ENCODE results near the gene TMEM214.

Gene TMEM214

DNA sequence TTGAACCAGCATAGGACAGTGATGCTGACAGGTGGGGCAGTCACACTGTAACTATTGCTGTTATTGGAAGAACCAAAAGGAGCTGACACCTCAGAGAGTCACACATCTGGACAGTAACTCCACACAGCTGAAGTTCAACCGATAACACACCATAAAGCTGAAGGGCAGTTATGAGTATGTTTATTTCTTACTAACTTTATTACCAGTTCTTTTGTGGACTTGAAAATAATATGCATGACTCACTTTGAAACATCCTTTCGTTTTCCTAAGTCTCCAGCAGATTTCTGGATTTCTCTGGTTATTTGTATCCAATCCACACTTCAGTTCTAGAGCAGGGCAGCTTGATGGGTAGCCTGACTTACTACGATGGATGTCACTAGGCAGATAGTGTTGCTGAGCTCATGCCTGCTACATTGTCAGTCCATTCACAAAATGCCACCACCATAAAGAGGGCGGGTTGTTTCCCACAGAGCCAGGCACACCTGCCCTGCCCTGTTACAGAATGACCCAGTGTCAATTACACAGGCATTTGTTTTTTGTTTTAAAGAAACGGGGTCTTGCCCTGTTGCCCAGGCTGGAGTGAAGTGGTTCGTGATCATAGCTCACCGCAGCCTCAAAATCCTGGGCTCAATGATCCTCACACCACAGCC lies 10.3 kb downstream of the TMEM214 start:
- Histone ChIP-seq H3K36me3 (ENCODE audit: insufficient read depth, low read length) (peaks cover 34% of the 10 kb centered on the region), H3K4me3 (ENCODE audit: low read depth in 1 of 2, low read length in 2 of 2) (no peak overlapping the region), H3K27me3 (ENCODE audit: control insufficient read depth in 1 of 2, insufficient read depth in 2 of 2, low read length in 2 of 2) (no peaks in the 10 kb centered on the region), H3K27ac (ENCODE audit: low read depth, low read length) (no peak overlapping the region), H3K4me1 (ENCODE audit: insufficient read depth, low read length) (peaks cover 12% of the 10 kb centered on the region), H3K9ac (ENCODE audit: low read length) (no peak overlapping the region), H3K9me3 (ENCODE audit: low read length) (no peaks in the 10 kb centered on the region)

DNA sequence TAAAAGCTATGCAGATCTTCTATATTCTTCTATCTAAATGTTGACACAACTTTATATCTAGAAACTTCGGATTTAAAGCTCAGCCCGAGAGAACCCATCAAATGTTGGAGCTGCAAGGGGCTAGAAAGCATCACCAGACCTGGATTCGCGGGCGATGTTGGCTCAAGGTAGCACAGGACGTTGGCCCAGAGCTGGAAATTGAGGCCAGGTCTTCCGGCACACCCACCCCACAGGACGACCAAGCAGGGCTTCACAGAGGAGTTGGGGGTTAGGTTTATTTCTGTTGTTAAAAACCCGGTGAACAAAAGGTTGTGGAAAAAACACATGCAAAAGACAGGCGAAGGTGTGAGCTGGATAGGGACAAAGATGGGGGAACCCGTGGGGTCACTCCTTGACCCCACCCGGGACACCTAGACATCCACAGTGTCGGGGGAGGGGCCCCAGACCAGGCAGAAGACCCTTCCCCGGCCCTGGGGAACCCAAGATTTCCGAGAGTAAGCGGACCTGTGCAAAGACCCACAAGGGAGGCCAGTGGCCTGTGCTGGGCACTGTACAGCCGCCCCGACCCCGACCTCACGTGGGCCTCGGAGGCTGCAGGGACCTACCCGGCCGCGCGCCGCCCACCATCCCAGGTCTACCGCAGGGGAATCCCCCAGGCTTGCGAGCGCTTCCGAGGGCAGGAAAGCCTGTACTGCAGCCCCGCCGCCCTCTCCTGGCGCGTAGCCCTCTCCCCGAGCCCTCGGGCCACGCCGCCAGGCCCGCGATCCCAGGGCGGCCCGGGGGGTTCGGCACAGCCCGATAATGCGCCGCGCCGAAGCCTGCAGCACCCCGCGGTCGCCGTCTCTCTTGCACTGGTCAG lies 16.9 kb downstream of the TMEM214 start:
- Histone ChIP-seq H3K9me3 (ENCODE audit: low read length) (no peaks in the 10 kb centered on the region), H3K36me3 (ENCODE audit: insufficient read depth, low read length) (peaks cover 16% of the 10 kb centered on the region), H3K27ac (ENCODE audit: low read depth, low read length) (peak overlapping the region; percentile 98)

DNA sequence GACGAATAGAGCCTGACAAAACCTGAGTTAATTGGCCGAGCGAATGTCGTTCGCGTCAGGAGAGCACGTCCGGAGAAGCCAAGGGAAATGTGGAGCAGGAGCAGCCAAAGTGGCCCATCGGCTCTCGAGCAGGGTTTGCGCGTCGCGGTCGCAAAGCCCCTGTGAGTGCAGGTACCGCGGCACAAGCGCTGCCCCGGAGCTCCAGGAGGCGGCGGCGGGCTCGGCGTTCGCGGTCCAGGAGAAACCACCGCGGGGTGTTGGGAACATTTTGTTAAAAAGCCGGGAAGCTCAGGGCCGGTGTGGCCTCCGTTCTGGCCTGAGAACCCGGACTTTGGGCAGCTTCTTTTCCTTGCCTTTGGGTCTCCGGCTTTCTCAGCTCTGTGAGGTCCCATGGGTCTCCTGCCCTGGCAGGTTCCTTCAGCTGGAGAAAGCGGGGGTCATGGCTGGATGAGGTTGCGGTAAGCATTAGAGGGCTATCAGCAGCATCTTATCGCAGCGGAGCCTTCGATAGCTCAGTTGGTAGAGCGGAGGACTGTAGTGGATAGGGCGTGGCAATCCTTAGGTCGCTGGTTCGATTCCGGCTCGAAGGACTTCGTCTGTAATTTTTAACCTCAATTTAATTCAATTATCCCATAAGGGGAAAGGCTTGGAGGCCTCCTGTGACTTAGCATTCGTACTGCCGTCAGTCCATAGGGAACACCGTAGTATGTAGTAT lies 17.7 kb downstream of the TMEM214 start:
- peaks cover 18% of the 10 kb centered on the region for H3K4me1 ChIP-seq (ENCODE audit: insufficient read depth, low read length)
- no peaks in the 10 kb centered on the region for H3K9me3 ChIP-seq (ENCODE audit: low read length)
- peak overlapping the region; percentile 70 to 92 for H3K4me3 ChIP-seq (ENCODE audit: low read depth in 1 of 2, low read length in 2 of 2)
- H3K9ac ChIP-seq (ENCODE audit: low read length): peak overlapping the region; percentile 69
- no peaks in the 10 kb centered on the region for H3K27me3 ChIP-seq (ENCODE audit: control insufficient read depth in 1 of 2, insufficient read depth in 2 of 2, low read length in 2 of 2)
- peak overlapping the region; percentile 98 for H3K27ac ChIP-seq (ENCODE audit: low read depth, low read length)
- peaks cover 24% of the 10 kb centered on the region for H3K36me3 ChIP-seq (ENCODE audit: insufficient read depth, low read length)

More for the DNA sequence above, 16.9 kb downstream of the TMEM214 start:
- Histone ChIP-seq H3K4me1 (ENCODE audit: insufficient read depth, low read length) (peaks cover 18% of the 10 kb centered on the region), H3K4me3 (ENCODE audit: low read depth in 1 of 2, low read length in 2 of 2) (peak overlapping the region; percentile 70 to 92), H3K27me3 (ENCODE audit: control insufficient read depth in 1 of 2, insufficient read depth in 2 of 2, low read length in 2 of 2) (no peaks in the 10 kb centered on the region), H3K9ac (ENCODE audit: low read length) (peak overlapping the region; percentile 67)

DNA sequence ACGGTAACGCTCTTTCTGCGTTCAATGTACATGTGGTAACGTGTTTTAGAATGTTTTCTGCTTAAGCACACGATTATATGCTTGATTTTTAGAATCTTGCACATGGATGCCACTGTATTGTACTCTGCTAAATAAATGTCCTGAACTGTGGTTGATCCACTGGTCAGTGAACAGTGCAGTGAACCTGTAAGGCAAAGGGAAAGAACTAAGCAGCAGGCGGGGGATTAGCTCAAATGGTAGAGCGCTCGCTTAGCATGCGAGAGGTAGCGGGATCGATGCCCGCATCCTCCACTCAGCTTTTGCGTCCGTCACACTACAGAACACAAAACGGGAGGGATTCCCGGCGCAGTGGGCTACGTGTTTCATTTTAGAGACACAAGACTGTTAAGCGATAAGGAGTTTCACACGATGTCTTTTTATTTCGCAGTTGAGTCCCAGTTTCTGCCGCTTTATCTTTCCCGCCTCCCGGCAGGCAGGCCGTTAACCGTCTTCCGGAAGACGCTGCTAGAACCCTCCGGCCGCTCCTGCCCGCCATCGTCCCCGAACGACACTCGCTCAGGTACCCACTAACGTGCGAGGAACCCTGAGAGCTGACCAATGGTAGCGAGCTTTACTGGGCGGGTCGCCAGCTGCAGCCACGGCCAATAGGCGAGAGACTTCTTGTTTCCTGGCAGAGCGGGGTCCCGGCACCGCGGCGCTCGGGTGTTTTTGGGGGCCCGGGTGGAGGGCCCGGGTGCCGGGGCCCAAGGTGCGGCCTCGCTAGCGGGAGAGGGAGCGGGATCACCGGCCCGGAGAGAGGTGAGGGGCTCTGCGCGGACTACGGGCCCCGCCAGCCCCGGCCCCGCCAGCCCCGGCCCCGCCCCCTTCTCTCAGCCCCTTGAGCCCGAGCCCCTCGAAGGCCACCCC lies 18.5 kb downstream of the TMEM214 start, which contains the start of gene AGBL5:
TSS of gene AGBL5 (plus strand) at position 673 of the 906 bp plus-strand sequence. CDS start 1,291 bp downstream, outside the sequence.
- H3K4me1 ChIP-seq (ENCODE audit: insufficient read depth, low read length): peaks cover 18% of the 10 kb centered on the region
- H3K9ac ChIP-seq (ENCODE audit: low read length): peak within 1 kb of the TSS; percentile 83
- H3K36me3 ChIP-seq (ENCODE audit: insufficient read depth, low read length): peaks cover 32% of the 10 kb centered on the region
- H3K9me3 ChIP-seq (ENCODE audit: low read length): no peaks in the 10 kb centered on the region
- H3K27ac ChIP-seq (ENCODE audit: low read depth, low read length): peak within 1 kb of the TSS; percentile 98
- H3K27me3 ChIP-seq (ENCODE audit: control insufficient read depth in 1 of 2, insufficient read depth in 2 of 2, low read length in 2 of 2): no peaks in the 10 kb centered on the region
- H3K4me3 ChIP-seq (ENCODE audit: low read depth in 1 of 2, low read length in 2 of 2): peak within 1 kb of the TSS; percentile 70 to 92

DNA sequence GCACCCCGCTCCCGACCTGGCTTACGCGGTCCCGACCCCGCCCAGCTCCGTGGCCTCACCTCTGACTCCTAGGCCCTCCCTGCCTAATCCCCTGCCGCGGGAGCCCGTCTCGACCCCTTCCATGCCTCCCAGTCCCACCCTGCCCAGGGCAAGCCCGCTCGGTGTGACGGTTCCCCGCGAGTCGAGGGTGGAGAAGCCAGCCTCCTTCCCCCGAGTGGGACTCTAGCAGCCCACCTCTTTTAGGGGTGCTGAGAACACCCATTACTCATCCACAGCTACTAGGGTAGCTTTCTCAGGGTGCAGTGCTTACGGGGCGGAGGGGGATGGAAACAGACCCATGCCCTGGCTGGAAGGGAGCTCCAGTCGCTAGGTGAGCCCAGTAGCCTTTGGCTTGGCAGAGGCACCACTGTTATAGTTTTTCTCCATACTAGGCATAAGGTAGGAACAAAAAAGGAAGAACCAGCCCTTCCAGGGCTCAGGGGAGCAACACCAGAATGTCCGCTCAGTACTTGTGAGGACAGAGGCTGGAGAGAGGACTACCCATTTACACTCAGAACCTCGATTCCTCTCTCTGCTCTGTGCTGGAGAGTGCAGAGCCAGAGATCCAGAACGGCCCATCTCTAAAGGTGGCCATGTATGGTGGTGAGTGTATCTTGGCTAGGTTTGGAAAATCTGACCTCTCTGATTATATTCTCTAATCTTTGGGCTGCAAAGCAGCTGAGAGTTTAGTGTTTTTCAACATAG lies 19.3 kb downstream of the TMEM214 start:
- no peaks in the 10 kb centered on the region for H3K9me3 ChIP-seq (ENCODE audit: low read length)
- H3K9ac ChIP-seq (ENCODE audit: low read length): peak overlapping the region; percentile 83

DNA sequence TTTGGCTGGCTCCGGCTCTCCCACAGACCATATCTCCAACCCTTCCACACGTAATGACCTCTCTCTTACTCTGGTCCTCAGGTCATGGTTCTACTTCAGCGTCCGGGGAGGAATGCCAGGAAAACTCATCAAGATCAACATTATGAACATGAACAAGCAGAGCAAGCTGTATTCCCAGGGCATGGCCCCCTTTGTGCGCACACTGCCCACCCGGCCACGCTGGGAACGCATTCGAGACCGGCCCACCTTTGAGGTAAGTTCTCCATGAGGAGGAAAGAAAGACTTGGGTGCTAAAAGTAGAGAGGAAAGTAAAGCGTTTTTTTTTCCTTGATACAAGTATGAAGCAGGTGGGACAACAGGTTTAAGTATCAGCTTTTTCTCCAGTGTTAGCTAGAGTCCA lies 20.6 kb downstream of the TMEM214 start:
- no peaks in the 10 kb centered on the region for H3K9me3 ChIP-seq (ENCODE audit: low read length)
- no peaks in the 10 kb centered on the region for H3K27me3 ChIP-seq (ENCODE audit: control insufficient read depth in 1 of 2, insufficient read depth in 2 of 2, low read length in 2 of 2)
- peaks cover 46% of the 10 kb centered on the region for H3K36me3 ChIP-seq (ENCODE audit: insufficient read depth, low read length)
- no peak overlapping the region for H3K27ac ChIP-seq (ENCODE audit: low read depth, low read length)
- no peak overlapping the region for H3K9ac ChIP-seq (ENCODE audit: low read length)
- H3K4me1 ChIP-seq (ENCODE audit: insufficient read depth, low read length): peaks cover 18% of the 10 kb centered on the region
- no peak overlapping the region for H3K4me3 ChIP-seq (ENCODE audit: low read depth in 1 of 2, low read length in 2 of 2)

More for the DNA sequence above, 19.3 kb downstream of the TMEM214 start:
- no peaks in the 10 kb centered on the region for H3K27me3 ChIP-seq (ENCODE audit: control insufficient read depth in 1 of 2, insufficient read depth in 2 of 2, low read length in 2 of 2)
- H3K36me3 ChIP-seq (ENCODE audit: insufficient read depth, low read length): peaks cover 39% of the 10 kb centered on the region
- peak overlapping the region; percentile 64 to 83 for H3K4me3 ChIP-seq (ENCODE audit: low read depth in 1 of 2, low read length in 2 of 2)
- peaks cover 18% of the 10 kb centered on the region for H3K4me1 ChIP-seq (ENCODE audit: insufficient read depth, low read length)
- H3K27ac ChIP-seq (ENCODE audit: low read depth, low read length): peak overlapping the region; percentile 98

DNA sequence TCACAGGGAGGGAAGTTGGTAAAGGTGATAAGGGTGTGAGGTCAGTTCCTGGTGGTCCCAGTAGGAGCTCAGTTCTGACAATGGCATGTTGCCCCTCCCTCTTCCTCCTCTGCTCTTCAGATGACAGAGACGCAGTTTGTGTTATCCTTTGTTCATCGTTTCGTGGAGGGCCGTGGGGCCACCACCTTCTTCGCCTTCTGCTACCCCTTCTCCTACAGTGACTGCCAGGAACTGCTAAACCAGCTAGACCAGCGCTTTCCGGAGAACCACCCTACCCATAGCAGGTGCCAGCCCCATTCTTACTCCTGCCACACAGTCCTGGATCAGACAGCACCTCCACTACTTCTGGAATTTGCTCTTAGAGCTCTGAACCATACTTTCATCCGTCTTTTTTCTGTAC lies 21.0 kb downstream of the TMEM214 start:
- Histone ChIP-seq H3K4me3 (ENCODE audit: low read depth in 1 of 2, low read length in 2 of 2) (no peak overlapping the region), H3K4me1 (ENCODE audit: insufficient read depth, low read length) (peaks cover 18% of the 10 kb centered on the region), H3K27me3 (ENCODE audit: control insufficient read depth in 1 of 2, insufficient read depth in 2 of 2, low read length in 2 of 2) (no peaks in the 10 kb centered on the region), H3K9me3 (ENCODE audit: low read length) (no peaks in the 10 kb centered on the region), H3K36me3 (ENCODE audit: insufficient read depth, low read length) (peaks cover 50% of the 10 kb centered on the region), H3K27ac (ENCODE audit: low read depth, low read length) (no peak overlapping the region), H3K9ac (ENCODE audit: low read length) (no peak overlapping the region)

DNA sequence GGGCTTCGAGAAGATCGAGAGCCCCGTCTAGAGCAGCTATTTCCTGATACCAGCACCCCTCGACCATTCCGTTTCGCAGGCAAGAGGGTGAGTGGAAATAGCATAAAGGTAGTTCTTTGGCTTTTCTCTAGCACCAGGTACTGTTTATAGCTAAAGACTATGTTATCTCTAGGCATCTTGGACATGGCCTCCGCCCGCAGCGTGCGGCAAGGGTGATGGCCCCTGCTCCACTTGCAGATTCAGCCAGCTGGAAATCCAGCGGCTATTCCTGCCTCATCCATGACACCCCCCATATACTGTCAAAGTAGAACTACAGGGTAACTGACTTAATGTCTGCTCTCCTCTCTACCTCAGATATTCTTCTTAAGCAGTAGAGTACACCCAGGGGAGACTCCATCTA lies 22.0 kb downstream of the TMEM214 start:
- Histone ChIP-seq H3K36me3 (ENCODE audit: insufficient read depth, low read length) (peaks cover 60% of the 10 kb centered on the region), H3K9ac (ENCODE audit: low read length) (no peak overlapping the region), H3K9me3 (ENCODE audit: low read length) (no peaks in the 10 kb centered on the region), H3K4me3 (ENCODE audit: low read depth in 1 of 2, low read length in 2 of 2) (no peak overlapping the region), H3K27me3 (ENCODE audit: control insufficient read depth in 1 of 2, insufficient read depth in 2 of 2, low read length in 2 of 2) (no peaks in the 10 kb centered on the region), H3K4me1 (ENCODE audit: insufficient read depth, low read length) (peaks cover 10% of the 10 kb centered on the region), H3K27ac (ENCODE audit: low read depth, low read length) (no peak overlapping the region)

DNA sequence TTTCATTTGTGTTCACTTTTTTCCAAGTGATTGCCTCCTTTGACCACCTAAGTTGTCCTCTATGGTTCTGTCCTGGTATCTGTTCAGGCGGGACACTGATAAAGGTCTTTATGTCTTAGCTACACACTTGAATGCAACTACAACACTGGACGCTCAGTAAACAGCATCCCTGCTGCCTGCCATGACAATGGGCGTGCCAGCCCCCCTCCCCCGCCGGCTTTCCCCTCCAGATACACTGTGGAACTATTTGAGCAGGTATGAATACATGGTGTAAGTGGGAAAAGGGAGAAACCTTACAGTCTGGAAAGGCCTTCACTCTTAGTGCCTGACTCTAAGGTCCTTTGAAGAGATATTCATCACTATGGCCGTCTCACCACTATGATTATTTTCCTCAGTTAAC lies 24.4 kb downstream of the TMEM214 start:
- Histone ChIP-seq H3K4me1 (ENCODE audit: insufficient read depth, low read length) (peaks cover 6% of the 10 kb centered on the region), H3K36me3 (ENCODE audit: insufficient read depth, low read length) (peaks cover 68% of the 10 kb centered on the region), H3K9ac (ENCODE audit: low read length) (no peak overlapping the region), H3K27me3 (ENCODE audit: control insufficient read depth in 1 of 2, insufficient read depth in 2 of 2, low read length in 2 of 2) (no peaks in the 10 kb centered on the region), H3K27ac (ENCODE audit: low read depth, low read length) (no peak overlapping the region), H3K4me3 (ENCODE audit: low read depth in 1 of 2, low read length in 2 of 2) (no peak overlapping the region), H3K9me3 (ENCODE audit: low read length) (no peaks in the 10 kb centered on the region)

DNA sequence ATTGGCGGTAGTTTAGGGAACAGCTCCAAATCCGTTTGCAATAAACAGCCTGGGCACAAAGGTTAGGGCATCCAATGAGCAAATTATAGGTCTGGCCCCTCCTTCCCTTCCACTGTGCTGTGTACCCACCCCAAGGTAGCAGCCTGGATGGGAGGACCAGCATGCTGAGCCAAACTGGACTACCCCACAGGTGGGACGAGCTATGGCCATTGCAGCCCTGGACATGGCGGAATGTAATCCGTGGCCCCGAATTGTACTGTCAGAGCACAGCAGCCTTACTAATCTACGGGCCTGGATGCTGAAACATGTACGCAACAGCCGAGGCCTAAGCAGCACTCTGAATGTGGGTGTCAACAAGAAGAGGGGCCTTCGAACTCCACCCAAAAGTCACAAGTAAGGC lies 25.4 kb downstream of the TMEM214 start:
- Histone ChIP-seq H3K4me1 (ENCODE audit: insufficient read depth, low read length) (no peaks in the 10 kb centered on the region), H3K9ac (ENCODE audit: low read length) (no peak overlapping the region), H3K36me3 (ENCODE audit: insufficient read depth, low read length) (peaks cover 74% of the 10 kb centered on the region), H3K4me3 (ENCODE audit: low read depth in 1 of 2, low read length in 2 of 2) (no peak overlapping the region), H3K27me3 (ENCODE audit: control insufficient read depth in 1 of 2, insufficient read depth in 2 of 2, low read length in 2 of 2) (no peaks in the 10 kb centered on the region), H3K9me3 (ENCODE audit: low read length) (no peaks in the 10 kb centered on the region), H3K27ac (ENCODE audit: low read depth, low read length) (no peak overlapping the region)

All from muscle layer of colon (tissue), 2 donors.